HG03469 (cell line): ENCODE results near the gene PLXNA4.

Experiments
- ATAC-seq: cut with Tn5 transposase; IDR thresholded peaks from one replicate; pipeline ENCODE4 v1.9.1; 2021; ENCODE audit warnings: mild to moderate bottlenecking, moderate library complexity, moderate number of reproducible peaks; ENCODE audit not compliant: unreplicated experiment

The PLXNA4 gene

DNA sequence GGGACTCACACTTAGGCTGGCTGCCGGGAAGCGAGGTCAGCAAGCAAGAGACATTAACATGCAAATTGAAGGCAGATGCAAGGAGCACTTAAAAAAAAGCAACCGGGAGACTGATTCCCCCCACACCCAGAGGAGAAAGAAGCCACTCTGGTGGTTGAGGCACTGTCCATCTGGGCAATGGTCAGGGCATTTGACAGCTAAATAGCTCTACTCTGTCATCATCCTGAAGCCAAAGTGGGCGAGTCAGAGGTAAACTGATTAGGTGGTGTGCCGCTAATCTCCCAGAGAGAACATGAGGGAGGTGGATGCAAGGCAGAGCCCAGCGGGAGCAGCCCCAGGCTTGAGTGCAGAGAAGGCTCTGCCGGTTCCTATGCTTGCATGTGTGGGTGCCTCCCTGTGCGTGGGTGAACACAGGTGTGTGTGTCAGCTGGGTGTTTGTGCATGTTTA is 100.6 kb downstream of the PLXNA4 start:
- ATAC-seq, result no peak

DNA sequence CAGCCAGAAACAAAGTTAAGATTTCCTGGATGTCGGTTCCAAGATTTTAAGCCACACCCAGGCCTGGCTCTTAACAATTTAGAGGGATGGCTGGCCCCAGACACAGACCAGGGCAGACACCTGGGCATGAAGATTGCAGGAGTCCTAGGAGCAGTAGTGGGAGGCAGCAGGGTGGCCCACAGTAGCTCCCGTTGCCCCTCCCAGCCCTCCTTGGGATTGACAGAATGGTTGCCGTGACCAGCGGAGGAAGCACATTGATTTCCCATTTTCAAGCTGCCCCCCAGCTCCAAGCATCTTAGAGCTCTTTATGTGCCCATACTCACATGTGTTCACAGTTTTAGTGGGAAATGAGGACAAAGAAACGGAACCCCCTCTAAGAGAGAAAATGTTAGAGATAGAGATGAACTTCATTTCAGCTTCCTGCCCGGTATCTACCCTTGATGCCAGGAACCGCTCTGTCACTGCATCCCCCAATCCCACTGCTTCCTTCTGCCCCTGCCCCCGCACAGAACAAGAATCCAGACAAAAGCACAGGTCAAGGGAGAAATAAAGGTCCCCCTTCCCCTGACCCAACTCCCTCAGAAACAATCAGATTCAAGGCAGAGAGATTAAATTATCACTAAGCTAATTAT is 101.1 kb downstream of the PLXNA4 start:
- no peak for ATAC-seq

DNA sequence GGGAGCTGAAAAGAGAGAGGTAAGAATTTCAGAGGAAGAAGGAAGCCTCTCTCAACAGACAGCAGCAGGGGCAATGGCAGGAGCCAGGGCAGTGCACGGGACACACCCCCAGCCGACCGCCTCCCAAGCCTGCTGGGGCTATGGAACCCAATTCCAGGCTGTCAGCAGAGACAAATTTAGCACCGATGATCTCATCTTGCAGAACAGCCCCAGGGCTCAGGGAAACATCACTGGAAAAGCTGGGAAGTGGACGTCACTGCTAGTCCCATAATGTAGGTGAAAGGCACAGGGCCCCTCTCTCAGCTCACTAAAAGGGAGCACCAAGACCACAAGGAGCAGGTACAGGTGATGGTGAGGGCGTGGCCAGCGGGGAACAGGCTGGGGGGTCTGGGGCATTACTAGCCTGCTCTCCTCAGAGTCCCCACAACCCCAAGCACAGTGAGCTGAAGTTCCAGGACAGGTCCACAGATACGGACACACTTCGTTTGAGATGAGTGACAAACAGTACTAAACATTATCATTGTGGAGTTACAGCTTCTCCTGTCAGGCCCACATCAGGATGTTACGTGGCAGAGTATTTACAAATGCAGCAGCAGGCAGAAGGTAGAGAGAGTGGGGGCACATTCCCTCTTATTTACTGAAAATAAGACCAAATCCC is 103.7 kb downstream of the PLXNA4 start:
- no peak for ATAC-seq

DNA sequence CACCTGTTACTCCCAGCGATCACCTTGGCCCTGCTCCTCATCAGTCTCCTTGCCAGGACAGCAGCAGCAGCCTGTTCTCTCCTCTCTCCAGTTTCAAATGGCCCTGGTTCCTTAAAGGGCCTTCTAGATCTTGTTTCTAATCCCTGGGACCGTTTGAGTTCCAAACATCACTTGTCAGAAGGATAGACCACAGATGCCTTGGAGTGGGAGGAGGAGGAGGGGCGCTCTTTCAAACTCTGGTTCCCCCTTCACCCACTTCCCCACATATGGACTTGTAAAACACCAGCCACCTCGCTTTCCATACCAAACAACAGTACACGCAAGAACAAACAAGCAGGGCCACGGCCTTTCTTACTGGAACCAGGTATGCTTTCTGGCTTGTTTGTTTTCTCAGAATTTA is 104.8 kb downstream of the PLXNA4 start:
- no peak for ATAC-seq

DNA sequence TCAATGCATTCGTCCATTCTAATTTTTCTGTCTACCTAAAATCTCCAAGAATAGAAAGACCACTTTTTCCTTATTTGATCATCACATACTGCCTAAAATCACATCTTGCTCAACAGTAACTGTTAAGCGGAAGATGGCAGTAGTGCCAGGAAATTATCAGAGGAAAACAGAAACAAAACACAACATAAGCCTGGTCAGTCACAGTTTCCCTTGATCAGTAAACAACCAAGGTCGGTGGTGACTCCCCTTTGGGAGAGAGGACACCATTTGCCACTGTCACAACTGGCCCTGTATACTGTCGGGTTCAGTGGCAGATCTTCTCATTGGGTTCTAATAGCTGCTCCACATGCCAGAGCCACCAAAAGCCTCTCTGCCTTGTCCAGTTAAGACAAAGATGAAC is 106.6 kb downstream of the PLXNA4 start:
- no peak for ATAC-seq

DNA sequence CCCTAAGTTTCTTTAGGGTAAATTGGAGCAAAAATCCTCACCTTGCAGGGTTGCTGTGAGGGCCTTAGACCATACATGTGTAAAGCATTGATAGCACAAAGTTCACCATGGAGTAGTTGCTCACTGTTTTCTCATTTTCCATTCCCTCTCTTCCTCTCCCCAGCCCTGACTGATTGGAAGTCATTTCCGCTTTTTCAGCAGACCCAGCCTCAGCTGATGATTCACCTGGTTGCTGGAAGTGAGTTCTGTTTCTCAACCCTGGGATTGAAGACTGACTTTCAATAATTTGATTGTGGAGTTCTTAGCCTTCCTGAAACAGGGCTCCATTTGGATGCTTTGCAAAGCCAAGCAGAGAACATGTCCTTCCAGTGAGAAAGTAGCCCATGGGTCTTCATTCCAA is 107.0 kb downstream of the PLXNA4 start:
- ATAC-seq, result no peak

DNA sequence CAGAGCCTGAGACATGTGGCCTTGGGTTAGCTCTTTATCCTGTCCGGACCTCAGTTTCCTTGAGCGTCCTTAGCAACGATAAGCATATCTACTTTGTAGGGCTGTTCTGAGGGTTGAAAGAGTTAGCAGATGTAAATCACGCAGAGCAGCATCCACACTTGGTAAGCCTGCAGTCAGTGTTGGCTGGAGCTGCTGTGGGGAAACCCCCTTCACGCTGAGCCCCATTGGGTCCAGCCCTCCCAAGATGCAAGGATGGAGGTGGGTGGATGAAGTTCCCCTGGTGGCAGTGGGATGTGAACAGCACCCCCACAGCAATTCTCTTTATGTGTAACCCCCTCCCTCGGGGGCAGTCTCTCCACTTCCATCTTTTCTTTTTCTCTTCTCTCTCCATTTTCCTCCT is 109.9 kb downstream of the PLXNA4 start:
- no peak for ATAC-seq

DNA sequence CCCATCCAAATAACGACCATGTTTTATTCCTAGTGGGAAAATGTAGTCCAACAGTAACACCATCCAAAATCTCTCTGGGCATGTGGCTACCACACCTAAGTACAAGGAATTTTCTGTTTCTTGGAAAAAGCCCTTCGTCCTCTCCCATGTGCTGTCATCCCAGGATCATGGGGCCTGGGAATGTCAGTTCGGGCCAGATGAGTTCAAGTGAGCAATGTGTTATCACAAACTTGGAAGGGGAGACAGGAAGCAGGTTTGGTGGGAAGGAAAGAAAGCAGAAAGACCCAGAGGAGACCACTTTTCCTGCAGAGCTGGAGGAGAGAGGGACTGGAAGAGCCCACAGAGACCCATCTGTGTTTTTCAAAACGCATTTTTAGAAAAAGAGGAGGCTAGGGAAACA is 110.8 kb downstream of the PLXNA4 start:
- ATAC-seq, result no peak

DNA sequence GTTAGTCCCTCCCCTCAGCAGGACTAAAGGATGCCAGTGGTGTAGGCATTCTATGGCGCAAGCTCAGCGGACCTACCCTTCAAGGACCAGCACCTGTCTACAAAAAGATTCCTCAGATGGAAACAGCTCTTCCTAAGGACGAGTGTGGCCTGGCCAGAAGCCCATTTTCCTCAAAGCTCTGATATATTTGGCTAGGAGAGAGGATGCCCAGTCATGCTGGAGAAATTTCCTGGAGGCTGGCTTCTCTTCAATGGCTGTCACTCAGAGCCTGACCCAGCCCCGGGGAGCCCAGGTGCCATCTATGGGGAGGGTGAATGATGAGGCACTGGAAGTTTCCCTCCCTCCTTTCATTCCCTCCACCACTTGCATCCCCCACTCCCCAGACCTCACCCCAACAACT is 111.5 kb downstream of the PLXNA4 start:
- ATAC-seq, result no peak

DNA sequence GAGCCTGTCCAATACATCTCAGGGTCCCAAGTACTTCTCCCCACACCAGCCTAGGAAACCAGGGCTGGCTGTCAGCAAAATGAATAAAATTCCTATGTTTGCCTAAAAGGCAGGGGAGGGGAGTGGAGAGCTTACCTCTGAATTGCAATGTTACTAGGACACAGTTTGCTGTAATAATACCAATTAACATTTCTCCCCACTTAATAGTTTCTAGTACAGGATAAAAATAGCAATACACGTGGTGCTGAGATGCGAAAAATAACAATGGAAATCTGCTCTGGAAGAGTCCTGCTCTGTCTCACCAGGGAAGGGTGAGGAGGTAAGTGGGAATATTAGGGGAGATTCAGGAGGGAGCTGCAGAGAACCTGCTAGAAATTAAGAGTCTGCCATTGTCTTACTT is 112.3 kb downstream of the PLXNA4 start:
- no peak for ATAC-seq

DNA sequence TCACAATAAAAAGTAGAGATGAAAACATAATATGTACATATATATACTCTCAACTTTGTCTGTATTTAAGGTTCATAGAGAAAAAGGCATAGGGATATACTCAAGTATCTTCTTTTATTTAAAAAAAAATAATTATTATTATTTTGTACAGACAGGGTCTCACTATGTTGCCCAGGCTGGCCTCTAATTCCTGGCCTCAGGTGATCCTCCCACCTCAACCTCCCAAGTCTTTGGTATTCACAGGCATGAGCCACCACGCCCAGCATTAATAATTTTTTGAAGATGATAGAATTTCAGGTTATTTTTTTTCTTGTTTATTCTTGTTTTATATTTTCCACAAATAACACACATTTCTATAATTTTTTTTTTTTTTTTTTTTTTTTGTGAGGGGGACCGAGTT is 113.8 kb downstream of the PLXNA4 start:
- ATAC-seq, result no peak

DNA sequence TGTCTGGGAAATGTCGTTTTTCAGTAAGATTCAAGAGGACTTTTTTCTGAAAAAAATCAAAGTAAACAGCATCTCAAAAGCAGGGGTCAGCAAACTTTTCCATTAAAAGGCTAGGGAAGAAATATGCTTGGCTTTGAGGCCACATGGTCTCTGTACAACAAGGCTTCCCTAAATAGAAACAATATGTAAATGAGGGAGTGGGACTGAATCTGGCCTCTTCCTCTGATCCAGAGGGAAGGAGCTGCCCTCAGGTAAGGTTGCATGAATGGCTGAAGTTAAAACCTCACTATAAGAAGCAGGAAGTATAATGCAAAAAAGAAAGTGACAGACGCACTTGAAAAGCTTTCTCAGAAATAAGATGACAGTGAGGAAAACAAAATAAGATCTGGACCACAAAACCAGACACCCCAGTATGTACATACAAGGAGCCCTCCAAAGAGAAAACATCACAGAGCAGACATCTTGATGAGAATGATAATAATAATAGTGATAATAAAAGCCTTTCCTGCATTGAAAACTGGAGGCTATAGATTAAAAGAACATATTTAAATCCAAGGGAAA is 115.2 kb downstream of the PLXNA4 start:
- no peak for ATAC-seq

DNA sequence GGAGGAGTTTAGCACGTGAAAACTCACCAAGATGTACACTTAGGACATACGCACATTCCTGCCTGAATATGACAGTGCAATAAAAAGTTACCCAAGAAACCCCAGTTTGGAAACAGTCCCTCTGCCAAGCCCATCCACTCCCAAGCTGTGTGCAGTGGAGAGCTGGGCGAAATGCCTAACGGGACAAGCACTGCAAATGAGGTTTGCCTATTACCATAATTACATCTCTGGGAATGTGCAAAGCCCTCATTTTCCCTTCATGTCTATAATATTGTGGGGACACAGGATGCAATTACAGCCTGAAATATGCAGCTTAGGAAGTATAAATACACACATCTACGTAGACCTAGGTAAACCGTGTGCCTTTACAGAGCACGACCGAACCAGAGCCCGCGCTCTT is 117.5 kb downstream of the PLXNA4 start:
- no peak for ATAC-seq

DNA sequence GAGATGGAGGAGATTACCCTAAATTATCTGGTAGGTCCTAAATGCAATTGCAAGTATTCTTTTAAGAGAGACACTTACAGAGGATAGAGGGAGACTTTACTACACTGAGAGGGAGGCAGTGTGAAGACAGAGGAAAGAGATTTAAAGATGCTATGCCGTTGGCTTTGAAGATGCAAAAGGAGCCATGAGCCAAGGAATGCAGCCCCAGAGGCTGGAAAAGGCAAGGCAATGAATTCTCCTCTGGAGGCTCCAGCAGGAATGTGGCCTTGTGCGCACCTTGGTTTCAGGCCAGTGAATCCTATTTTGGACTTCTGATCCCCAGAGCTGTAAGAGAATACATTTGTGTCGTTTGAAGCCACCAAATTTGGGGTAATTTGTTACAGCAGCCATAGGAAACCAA is 118.6 kb downstream of the PLXNA4 start:
- no peak for ATAC-seq

DNA sequence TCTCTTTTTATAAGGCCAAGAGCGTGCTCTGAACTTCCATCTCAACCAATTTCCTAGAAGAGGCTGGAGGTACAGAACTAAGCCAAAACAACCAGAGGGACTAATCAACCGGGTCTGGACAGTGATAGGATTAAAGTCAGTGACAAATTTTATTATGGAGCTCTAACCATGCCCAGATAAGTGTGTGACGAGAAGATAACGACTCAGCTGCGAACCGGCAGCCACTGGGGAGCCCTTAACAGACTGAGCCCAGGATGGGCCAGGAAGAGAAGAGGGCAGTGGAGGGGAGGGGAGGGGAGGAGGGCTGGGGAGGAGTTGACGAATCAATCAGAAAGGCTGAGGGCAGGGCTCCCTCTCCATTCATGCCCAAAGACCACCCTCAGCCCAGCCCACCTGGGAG is 119.9 kb downstream of the PLXNA4 start:
- no peak for ATAC-seq

DNA sequence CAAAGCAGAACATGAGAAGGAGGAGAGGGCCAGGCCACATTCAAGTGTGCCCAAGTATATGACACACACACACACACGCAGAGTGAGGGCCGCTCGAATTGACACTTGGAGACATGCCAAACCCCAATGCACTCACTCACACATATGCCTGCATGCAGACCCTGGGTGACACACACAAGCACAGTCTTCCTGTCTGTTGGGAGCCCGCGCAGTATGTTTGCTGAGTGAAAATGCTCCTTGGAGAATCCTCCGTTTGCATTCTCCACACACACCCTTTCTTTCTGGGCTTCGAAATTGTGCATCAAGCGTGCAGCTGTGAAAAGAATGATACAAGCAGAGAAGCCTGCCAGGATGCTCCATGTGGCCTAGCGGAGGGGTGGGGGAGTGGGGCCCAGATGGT is 120.9 kb downstream of the PLXNA4 start:
- no peak for ATAC-seq

DNA sequence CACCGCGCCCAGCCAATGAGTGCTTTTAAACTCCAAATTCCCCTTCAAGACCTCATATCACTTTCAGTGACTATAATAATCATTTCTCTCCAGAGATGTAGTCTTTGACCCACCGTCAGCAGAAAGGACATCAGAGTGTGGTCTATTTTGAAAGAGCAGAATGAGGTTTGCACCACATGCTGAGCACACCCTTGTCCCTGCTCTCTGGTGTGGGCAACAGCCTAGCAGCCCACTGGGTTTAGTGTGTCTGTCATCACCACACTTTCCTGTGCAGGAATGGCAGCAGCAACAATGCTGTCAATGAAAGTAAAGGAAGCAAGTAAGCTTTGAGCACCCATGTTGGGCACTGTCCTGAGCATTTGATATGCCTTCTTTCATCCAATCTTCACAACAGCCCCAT is 122.4 kb downstream of the PLXNA4 start:
- no peak for ATAC-seq

DNA sequence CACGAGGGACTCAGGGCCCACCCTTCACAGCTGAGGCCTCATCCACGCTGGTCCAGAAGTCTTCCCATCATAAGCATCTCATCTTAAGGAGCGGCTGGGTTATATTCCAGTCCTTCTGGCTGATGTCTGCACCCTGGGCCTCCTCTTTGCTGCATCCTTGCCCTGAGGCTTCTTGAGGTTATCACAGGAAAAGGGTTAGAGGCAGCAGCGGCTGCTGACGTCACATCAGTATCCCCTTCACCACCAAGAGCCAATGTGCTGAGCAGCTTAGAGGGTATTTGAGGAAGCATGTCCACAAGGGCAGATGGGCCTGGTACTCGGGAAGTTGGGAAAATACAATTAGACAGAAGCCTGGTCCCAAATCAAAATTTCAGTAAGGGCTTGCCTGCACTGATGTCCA is 125.1 kb downstream of the PLXNA4 start:
- ATAC-seq, result no peak

DNA sequence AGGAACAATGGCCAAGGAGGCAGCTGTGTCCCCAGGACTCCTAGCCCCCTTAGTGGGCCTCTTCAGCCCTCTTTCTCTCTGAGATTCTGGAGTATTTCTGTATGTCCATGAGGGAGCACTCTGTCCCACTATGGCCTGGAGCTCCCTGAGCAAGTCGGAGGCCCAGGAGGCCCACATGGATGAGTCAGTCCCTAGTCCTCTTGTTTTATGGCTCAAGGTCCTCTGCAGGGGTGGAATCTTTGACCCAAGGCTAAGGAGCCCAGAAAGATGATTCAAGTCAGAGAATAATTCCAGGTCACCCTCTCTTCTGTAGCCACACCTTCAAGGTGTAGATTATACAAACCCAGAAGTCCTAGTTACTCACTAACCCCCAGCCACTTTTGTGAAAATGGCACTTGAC is 125.6 kb downstream of the PLXNA4 start:
- no peak for ATAC-seq

DNA sequence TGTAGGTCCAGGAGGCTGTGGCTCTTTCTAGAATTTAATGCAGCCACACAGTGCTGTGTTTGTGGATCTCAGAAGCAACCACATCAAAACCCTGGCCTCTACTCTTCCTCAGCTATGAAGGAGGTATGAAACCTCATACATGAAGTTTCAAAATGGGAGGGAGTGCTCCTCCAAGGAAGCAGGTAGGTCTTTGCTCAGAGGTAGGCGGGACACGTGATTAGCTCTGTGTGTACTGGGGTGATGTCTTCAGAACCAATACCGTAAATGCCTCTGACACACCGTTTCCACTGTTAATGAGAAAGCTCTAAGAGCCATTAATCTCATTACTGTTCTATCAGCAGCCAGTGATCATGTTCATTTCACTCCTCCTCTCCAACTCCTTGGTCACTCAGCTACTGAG is 126.1 kb downstream of the PLXNA4 start:
- no peak for ATAC-seq

DNA sequence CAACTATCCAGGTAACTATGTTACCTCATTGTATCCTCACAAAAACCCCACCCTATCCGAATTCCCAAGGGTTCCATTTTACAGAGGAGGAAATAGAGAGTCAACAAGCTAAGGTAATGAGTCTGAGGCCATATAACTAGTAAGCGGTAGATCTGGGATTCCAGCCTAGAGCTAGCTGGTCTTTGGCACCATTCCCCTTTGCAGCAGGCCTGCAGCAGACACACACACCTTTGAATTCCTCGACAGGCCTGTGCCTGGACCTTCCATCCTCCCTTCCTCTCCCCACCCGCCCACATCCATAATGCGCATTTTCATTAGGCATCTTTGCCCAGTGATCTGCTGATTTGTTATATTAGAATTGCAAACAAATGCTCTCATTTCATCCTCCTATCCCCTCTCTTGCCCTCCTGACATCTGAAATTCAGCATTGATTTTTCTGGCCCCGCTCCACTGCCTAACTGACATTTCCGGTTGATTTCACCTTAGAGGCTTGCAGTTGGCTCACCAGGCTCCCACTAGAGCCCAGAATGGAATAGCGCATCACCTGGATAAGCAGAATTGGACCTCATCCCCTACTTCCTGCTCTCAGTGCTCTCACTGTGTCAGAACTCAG is 129.5 kb downstream of the PLXNA4 start:
- ATAC-seq, result no peak

DNA sequence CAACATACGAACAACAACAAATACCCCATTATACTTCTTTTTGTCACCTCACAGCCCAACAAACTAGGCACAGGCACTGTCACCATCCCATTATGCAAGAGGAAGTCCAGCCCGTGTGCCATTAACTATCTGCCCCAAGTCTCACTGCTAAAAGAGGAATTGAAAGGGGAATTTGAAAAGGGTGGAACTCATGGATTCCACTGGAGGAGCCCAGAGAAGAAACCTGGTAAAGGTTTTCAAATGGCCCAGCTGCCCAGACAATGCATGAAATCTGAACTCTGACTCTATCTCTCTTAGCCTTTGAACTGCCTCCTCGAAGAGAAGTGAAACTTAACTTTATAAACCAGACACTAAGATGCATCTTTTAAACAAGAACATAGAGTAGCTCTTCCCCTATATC is 130.0 kb downstream of the PLXNA4 start:
- no peak for ATAC-seq
